Measurements from ENCODE around the gene FMN2. TPM values are rescaled to one million over a fixed set of nuclear protein-coding genes. Genes with fewer than 3 reads are reported as not detected.

The FMN2 gene
- total RNA-seq, 1 donor from 2014 or later: 1.1 TPM

DNA sequence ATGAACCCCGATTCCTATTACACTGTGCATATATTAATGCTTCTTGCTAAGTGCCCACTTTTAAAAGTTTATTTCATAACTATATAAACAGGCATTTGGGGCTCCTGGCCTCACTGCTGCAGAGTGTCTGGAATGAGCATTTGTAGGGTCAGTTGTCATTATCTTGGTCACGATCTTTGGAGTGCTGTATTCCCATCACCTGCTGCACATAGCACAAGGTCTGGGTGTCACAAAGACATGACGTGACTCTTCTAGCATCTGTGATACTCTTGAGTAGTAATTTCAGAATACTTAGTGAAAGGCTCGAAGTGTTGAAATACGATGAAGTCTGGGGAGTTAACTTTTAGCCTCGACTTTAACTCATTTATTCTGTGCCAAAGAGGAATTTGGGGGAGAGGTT is 186.4 kb downstream of the FMN2 start:
- Histone ChIP-seq H3K36me3 (no peaks in the 10 kb centered on the region), H3K4me3 (no peak overlapping the region), H3K27me3 (ENCODE audit: low read depth) (no peaks in the 10 kb centered on the region), H3K27ac (no peak overlapping the region), H3K4me1 (no peaks in the 10 kb centered on the region), H3K9me3 (no peaks in the 10 kb centered on the region)
- TF ChIP-seq, protein P1, sequence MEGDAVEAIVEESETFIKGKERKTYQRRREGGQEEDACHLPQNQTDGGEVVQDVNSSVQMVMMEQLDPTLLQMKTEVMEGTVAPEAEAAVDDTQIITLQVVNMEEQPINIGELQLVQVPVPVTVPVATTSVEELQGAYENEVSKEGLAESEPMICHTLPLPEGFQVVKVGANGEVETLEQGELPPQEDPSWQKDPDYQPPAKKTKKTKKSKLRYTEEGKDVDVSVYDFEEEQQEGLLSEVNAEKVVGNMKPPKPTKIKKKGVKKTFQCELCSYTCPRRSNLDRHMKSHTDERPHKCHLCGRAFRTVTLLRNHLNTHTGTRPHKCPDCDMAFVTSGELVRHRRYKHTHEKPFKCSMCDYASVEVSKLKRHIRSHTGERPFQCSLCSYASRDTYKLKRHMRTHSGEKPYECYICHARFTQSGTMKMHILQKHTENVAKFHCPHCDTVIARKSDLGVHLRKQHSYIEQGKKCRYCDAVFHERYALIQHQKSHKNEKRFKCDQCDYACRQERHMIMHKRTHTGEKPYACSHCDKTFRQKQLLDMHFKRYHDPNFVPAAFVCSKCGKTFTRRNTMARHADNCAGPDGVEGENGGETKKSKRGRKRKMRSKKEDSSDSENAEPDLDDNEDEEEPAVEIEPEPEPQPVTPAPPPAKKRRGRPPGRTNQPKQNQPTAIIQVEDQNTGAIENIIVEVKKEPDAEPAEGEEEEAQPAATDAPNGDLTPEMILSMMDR (IDR thresholded peaks at IDR 0.05): no peak
- no peak for DNase-seq
- peak; percentile 25 to 35 for ATAC-seq
- intact Hi-C loops (cut with DNase I): no loop called here

DNA sequence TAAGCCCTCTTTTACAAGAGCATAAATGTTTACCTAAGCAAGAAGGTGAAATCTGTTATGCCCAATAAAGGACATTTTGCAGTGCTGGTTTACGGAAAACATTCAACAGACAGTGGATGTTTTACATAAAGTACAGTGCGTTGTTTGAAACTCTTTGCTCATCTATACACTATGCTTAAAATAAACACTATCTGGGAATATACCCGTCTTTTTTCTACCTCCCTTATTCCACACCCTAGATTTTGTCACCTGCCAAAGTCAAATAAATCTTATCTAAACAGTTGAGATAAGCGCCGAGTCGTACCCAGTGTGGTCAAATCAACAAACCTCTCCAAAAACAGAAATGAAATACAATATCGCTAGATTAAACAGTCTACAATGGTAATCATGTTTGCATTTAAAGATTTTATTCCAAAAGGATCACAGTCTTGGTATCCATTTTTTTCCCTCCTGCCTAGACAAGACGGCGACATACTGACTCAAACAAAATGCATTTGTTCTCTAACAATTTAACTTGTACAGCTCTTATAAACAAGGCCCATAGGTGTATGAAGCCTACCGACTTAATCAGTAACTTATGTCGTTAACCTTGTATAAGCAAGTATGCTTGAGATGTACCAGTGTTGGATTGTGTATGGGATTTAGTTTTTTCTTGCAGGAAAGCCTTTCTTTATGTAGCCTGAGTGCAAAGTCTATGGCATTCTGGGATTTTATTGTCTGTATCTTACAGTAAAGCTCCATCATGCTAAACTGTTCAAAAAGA is 189.1 kb downstream of the FMN2 start:
- Histone ChIP-seq H3K27ac (no peak overlapping the region), H3K9me3 (no peaks in the 10 kb centered on the region), H3K4me3 (no peak overlapping the region), H3K4me1 (no peaks in the 10 kb centered on the region), H3K36me3 (no peaks in the 10 kb centered on the region), H3K27me3 (ENCODE audit: low read depth) (no peaks in the 10 kb centered on the region)
- ATAC-seq (peak in 1 of 2 donors; percentile 62), DNase-seq (no peak)
- TF ChIP-seq, protein P1 (IDR thresholded peaks at IDR 0.05): no peak
- intact Hi-C loops (cut with DNase I): no loop called here

DNA sequence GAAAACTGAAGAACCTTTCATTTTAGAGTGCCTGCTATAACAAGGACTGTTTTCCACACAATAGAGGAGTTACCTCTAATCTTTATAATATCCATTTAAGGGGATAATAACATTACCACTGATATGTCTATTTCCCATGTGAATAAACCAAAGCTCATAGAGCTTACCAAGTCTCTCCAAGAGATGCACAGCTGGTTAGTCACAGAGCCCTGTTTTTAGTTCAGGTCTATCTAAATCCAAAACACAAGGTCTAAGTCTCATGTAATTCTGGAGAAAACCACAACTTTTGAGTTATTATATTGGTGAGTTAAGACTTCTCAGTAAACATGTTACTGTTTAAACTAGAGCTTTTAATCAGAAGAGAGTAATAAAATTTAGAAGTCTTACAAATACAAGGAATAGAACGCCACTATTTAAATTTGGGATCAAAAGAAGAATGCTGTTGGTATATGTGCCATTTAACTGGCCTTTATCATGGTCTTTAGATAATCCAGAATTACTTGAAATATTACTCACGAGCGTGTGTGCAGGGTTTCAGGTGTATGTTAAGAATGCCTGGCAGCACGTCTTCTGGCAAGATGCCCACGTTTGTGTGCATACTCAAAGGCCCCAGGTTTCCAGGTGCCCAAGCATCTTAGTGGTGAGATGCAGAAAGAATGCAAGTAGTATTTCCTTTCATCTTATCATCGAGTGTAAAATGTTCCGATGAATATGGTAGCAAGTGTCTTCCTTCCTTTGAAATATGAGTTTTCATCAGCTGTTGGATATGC is 190.6 kb downstream of the FMN2 start:
- H3K4me1 ChIP-seq: no peaks in the 10 kb centered on the region
- TF ChIP-seq, protein P1 (IDR thresholded peaks at IDR 0.05): no peak
- DNase-seq: peak; percentile 52
- no peak overlapping the region for H3K4me3 ChIP-seq
- intact Hi-C loops (cut with DNase I): no loop called here
- no peak for ATAC-seq
- H3K27ac ChIP-seq: no peak overlapping the region
- H3K27me3 ChIP-seq (ENCODE audit: low read depth): no peaks in the 10 kb centered on the region
- no peaks in the 10 kb centered on the region for H3K9me3 ChIP-seq
- H3K36me3 ChIP-seq: no peaks in the 10 kb centered on the region

DNA sequence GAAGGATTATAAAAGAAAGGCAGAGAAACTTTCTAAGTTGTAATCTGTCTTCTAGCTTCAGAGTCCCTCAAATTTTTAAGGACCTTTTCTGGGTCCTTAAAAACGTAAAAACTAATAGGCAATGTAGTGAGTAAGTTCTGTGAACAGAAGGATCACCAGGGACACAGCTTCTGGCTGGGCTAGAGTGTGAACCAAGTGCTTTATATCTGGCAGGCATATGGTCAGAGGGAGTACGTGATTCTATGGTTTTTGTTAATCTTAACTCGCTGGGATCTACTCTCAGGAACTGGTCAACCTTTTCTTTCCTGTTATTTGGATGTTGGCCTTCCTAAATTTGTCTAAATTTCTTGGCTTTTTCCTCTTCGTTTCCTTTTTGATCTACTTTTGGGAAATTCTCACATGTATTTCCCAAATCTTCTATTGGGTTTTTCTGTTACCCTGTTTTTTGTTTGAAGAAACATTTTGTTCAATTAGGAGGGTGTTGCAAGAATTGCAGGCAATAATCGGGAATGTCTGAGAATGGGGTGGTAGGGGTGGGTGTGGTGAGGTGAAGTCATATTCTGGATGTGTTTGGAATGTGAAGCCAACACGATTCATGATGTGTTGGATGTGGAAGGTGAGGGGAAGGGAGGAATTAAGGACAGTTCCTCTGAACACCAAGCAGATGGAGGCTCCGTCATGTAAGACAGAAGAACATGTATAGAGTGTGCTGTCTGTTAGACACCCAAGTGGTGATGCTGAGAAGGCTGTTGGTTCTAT is 193.2 kb downstream of the FMN2 start:
- Histone ChIP-seq H3K36me3 (no peaks in the 10 kb centered on the region), H3K4me1 (no peaks in the 10 kb centered on the region), H3K27me3 (ENCODE audit: low read depth) (no peaks in the 10 kb centered on the region), H3K9me3 (no peaks in the 10 kb centered on the region), H3K4me3 (no peak overlapping the region), H3K27ac (no peak overlapping the region)
- intact Hi-C loops (cut with DNase I): no loop called here
- ATAC-seq (no peak), DNase-seq (no peak)
- TF ChIP-seq, protein P1 (IDR thresholded peaks at IDR 0.05): no peak

DNA sequence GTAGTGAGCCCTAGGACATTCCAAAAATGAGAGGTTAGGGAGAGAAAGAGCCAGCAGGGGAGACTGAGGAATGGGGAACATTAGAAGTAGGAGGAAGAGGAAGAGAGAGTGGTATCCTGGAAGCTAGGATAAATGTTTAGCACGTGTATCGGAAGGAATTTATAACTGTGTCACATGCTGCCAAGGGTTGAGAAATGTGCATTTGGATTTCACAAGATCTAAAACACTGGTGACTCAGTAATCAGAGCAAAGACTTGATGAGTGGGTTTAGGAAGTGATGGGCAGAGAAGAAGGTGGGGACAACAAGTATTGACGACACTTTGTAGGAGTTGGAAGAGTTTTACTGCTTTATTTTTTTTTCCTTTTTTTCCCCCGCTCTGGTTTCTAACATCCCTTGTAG is 193.9 kb downstream of the FMN2 start:
- TF ChIP-seq, protein P1 (IDR thresholded peaks at IDR 0.05): no peak
- ATAC-seq (no peak), DNase-seq (no peak)
- Histone ChIP-seq H3K4me1 (no peaks in the 10 kb centered on the region), H3K4me3 (no peak overlapping the region), H3K27ac (no peak overlapping the region), H3K9me3 (no peaks in the 10 kb centered on the region), H3K36me3 (no peaks in the 10 kb centered on the region), H3K27me3 (ENCODE audit: low read depth) (no peaks in the 10 kb centered on the region)
- intact Hi-C loops (cut with DNase I): no loop called here

Data from lower lobe of right lung (tissue), 2 donors.